ENCODE data around the gene TEX22. TPM values are rescaled to one million over a fixed set of nuclear protein-coding genes. Genes with fewer than 3 reads are reported as not detected.

TEX22 gene
- total and polyA plus RNA-seq, 2 donors from 2014 or later: 1.5 to 3.3 TPM

DNA sequence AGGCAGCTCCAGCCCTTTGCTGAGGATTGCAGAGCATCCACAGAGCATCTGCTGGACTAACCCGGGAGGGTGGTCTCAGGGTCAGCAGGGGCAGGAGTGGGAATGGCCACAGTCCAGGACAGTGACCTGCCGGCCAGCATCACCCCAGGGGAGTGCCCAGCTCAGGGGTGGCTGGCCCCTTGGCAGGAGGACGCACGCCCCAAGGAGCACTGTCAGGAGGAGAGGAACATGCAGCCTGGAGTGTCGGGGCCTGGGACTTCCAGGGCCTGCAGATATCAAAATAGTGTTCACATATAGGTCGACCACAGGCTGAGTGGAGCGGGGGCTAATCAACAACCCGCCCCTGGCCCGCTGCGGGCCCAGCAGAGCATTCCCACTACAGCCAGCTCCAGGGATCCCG lies 33.2 kb upstream of the TEX22 start:
- intact Hi-C loops (cut with DNase I): no loop called here
- DNase-seq (no peak), FAIRE-seq (no peak)
- no peaks in the 10 kb centered on the region for H3K9me3 ChIP-seq (ENCODE audit: control insufficient read depth in 2 of 3, insufficient read depth in 1 of 3, low read length in 3 of 3)
- TF ChIP-seq, protein P1, sequence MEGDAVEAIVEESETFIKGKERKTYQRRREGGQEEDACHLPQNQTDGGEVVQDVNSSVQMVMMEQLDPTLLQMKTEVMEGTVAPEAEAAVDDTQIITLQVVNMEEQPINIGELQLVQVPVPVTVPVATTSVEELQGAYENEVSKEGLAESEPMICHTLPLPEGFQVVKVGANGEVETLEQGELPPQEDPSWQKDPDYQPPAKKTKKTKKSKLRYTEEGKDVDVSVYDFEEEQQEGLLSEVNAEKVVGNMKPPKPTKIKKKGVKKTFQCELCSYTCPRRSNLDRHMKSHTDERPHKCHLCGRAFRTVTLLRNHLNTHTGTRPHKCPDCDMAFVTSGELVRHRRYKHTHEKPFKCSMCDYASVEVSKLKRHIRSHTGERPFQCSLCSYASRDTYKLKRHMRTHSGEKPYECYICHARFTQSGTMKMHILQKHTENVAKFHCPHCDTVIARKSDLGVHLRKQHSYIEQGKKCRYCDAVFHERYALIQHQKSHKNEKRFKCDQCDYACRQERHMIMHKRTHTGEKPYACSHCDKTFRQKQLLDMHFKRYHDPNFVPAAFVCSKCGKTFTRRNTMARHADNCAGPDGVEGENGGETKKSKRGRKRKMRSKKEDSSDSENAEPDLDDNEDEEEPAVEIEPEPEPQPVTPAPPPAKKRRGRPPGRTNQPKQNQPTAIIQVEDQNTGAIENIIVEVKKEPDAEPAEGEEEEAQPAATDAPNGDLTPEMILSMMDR (IDR thresholded peaks at IDR 0.05; ENCODE audit: borderline replicate concordance, extremely low read depth, insufficient read depth): no peak
- peaks cover 0 to 7% (median 0%) of the 10 kb centered on the region in 3 donors for H3K36me3 ChIP-seq (ENCODE audit: control insufficient read depth in 2 of 3, insufficient read depth in 3 of 3, low read length in 3 of 3)
- H3K4me1 ChIP-seq (ENCODE audit: control insufficient read depth in 2 of 3, insufficient read depth in 2 of 3, low read depth in 1 of 3, low read length in 3 of 3): no peaks in the 10 kb centered on the region
- H3K4me3 ChIP-seq (ENCODE audit: low read length in 3 of 3): no peak overlapping the region
- H3K27me3 ChIP-seq (ENCODE audit: control insufficient read depth, insufficient read depth, low read length): no peaks in the 10 kb centered on the region
- H3K27ac ChIP-seq (ENCODE audit: low read depth in 2 of 2, low read length in 2 of 2): no peak overlapping the region
- H3K9ac ChIP-seq (ENCODE audit: low read length in 3 of 3): no peak overlapping the region

DNA sequence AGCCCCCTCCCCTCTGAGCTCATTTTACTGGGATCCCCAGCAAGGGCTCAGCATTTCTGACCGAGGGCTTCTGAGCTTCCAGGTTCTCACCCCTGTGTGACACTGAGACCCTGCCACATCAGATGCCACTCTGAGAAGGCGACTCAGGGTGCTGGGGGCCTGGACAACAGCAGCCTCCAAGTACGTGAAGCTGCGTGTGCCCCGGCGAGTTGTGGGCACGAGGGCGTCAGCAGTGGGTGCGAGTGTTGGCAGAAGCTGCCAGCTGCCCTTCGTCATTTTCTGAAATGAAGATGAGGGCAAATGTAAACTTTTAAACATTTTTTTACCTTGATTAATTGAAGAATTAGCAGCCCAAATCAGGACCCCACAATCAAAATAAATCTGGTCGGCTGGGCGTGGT lies 32.7 kb upstream of the TEX22 start:
- FAIRE-seq: no peak
- DNase-seq: no peak
- no peaks in the 10 kb centered on the region for H3K9me3 ChIP-seq (ENCODE audit: control insufficient read depth in 2 of 3, insufficient read depth in 1 of 3, low read length in 3 of 3)
- H3K27ac ChIP-seq (ENCODE audit: low read depth in 2 of 2, low read length in 2 of 2): no peak overlapping the region
- H3K27me3 ChIP-seq (ENCODE audit: control insufficient read depth, insufficient read depth, low read length): no peaks in the 10 kb centered on the region
- H3K9ac ChIP-seq (ENCODE audit: low read length in 3 of 3): no peak overlapping the region
- intact Hi-C loops (cut with DNase I): no loop called here
- peaks cover 0 to 6% (median 0%) of the 10 kb centered on the region in 3 donors for H3K36me3 ChIP-seq (ENCODE audit: control insufficient read depth in 2 of 3, insufficient read depth in 3 of 3, low read length in 3 of 3)
- TF ChIP-seq, protein P1 (IDR thresholded peaks at IDR 0.05; ENCODE audit: borderline replicate concordance, extremely low read depth, insufficient read depth): no peak
- H3K4me1 ChIP-seq (ENCODE audit: control insufficient read depth in 2 of 3, insufficient read depth in 2 of 3, low read depth in 1 of 3, low read length in 3 of 3): no peaks in the 10 kb centered on the region
- no peak overlapping the region for H3K4me3 ChIP-seq (ENCODE audit: low read length in 3 of 3)

DNA sequence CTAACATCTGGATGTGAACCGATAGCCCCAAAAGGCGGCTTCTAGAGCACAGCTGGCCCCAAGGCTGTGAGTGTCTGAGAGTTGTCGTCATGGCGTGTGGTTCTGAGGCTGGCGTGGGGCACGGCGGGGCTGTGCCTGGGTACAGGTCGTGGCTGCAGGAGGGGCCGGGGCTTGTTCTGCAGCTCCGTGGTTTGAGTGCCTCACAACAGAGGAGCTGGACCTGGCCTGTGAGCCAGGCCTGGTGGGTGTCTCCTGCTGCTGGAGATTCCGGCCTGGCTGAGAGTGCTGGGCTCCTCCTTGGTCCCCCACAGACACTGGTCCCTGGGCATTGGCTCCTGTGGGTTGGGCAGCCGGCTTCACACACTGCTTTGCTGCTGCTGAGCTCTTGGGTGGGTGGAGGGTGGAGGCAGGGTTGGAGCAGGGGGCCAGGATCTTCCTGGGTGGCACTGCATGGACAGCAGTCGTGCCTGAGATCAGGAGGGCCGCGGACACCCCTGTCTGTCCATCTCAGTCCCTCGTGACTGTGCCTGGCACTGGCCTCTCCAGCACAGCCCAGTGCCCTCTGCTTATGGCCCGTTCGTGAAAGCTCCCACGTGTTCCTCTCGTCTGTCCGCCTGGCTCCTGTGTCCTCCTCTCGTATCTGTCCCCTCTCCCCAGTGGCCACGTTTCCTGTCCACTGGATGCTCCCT lies 31.8 kb upstream of the TEX22 start:
- H3K9ac ChIP-seq (ENCODE audit: low read length in 3 of 3): no peak overlapping the region

More for the DNA sequence above, 31.8 kb upstream of the TEX22 start:
- TF ChIP-seq, protein P1 (IDR thresholded peaks at IDR 0.05; ENCODE audit: borderline replicate concordance, extremely low read depth, insufficient read depth): no peak
- Histone ChIP-seq H3K27ac (ENCODE audit: low read depth in 2 of 2, low read length in 2 of 2) (no peak overlapping the region), H3K4me3 (ENCODE audit: low read length in 3 of 3) (no peak overlapping the region), H3K27me3 (ENCODE audit: control insufficient read depth, insufficient read depth, low read length) (no peaks in the 10 kb centered on the region), H3K36me3 (ENCODE audit: control insufficient read depth in 2 of 3, insufficient read depth in 3 of 3, low read length in 3 of 3) (peaks cover 0 to 3% (median 0%) of the 10 kb centered on the region in 3 donors), H3K4me1 (ENCODE audit: control insufficient read depth in 2 of 3, insufficient read depth in 2 of 3, low read depth in 1 of 3, low read length in 3 of 3) (no peaks in the 10 kb centered on the region), H3K9me3 (ENCODE audit: control insufficient read depth in 2 of 3, insufficient read depth in 1 of 3, low read length in 3 of 3) (no peaks in the 10 kb centered on the region)
- FAIRE-seq (no peak), DNase-seq (no peak)
- intact Hi-C loops (cut with DNase I): no loop called here
